Esophagus squamous epithelium (tissue), 5 donors: ENCODE data around the gene NEFH. TPM values are rescaled to one million over a fixed set of nuclear protein-coding genes. Genes with fewer than 3 reads are reported as not detected.
"Not testable (repeated sequence)": the region's sequence is repeated elsewhere in the genome, so short reads cannot be mapped to it uniquely, and the experiment has no call there.

Experiments
- DNase-seq: peaks from one replicate; lab custom pipeline; 2025; lab: John Stamatoyannopoulos, UW
- H3K27ac ChIP-seq, 4 donors: fragments of 200-600 bp; sonication (generic); one replicate each; pipeline ENCODE4 v1.5.1; 2016 to 2019; ENCODE audit warnings: mild to moderate bottlenecking in 1 of 4
- H3K27me3 ChIP-seq, 4 donors: fragments of 200-600 bp; sonication (generic); 1 replicate in 3 of 4; 2 replicates in 1 of 4; pipeline versions ENCODE4 v1.5.1 to v1.6.0; 2017 to 2021; ENCODE audit warnings: antibody characterized with exemption in 1 of 4
- H3K36me3 ChIP-seq, 3 donors: fragments of 200-600 bp; sonication (generic); one replicate each; pipeline ENCODE4 v1.5.1; 2016 to 2019
- H3K4me1 ChIP-seq, 3 donors: fragments of 200-600 bp; sonication (generic); one replicate each; pipeline ENCODE4 v1.5.1; 2017 to 2019
- H3K4me3 ChIP-seq, 4 donors: fragments of 200-600 bp; sonication (generic); 1 replicate in 3 of 4; 2 replicates in 1 of 4; pipeline ENCODE4 v1.5.1; 2016 to 2019; ENCODE audit warnings: mild to moderate bottlenecking in 2 of 4, moderate library complexity in 1 of 4
- H3K9me3 ChIP-seq, 3 donors: fragments of 200-600 bp; sonication (generic); one replicate each; pipeline ENCODE4 v1.5.1; 2016 to 2019
- CTCF ChIP-seq, 6 experiments: fragments of 450-650 bp in 4 of 6; fragments of 200-600 bp in 2 of 6; sonication (generic) in 2 of 6; IDR thresholded peaks; one replicate each; pipeline ENCODE4 v1.5.1; 2016 to 2019; ENCODE audit warnings: antibody characterized with exemption in 6 of 6, mild to moderate bottlenecking in 4 of 6, moderate library complexity in 4 of 6
- POLR2A ChIP-seq, 4 donors: fragments of 450-650 bp; IDR thresholded peaks; one replicate each; pipeline ENCODE4 v1.6.1; 2017; ENCODE audit warnings: antibody characterized with exemption in 4 of 4, mild to moderate bottlenecking in 4 of 4, moderate library complexity in 3 of 4
- WGBS, 2 donors: methylation state at CpG; one replicate each; pipeline ENCODE4 v1.1.5; 2018; 5-methylcytosine and 5-hydroxymethylcytosine counted together
- intact Hi-C: fragments of 100-400 bp; cut with DNase I; formaldehyde crosslinking; loops from one replicate; pipeline ENCODE4 v1.15.0; 2022
- total RNA-seq, 4 donors: library from RNA; depleted of rRNA; stranded (reverse); fragments of >200 nt; gene quantifications; one replicate each; pipeline ENCODE4 v1.1.0, GENCODE V29; 2016
- donor health status: DM: yes; HTN: yes; CAD: no.

The NEFH gene
- total RNA-seq, 4 donors from 2014 or later: 0.44 to 0.95 TPM; not detected in 2

- no peak for DNase-seq
- peaks cover 0 to 30% (median 10%) of the 10 kb centered on the region in 3 donors for H3K4me1 ChIP-seq
- WGBS, 2 donors: 91 to 95% methylated on average over 9 to 11 of the region's 13 CpGs
- peaks cover 12 to 53% (median 21%) of the 10 kb centered on the region in 4 donors for H3K27me3 ChIP-seq
- H3K4me3 ChIP-seq: no peak overlapping the region
- intact Hi-C loops: no loop called here
- no peak overlapping the region for H3K27ac ChIP-seq
- TF ChIP-seq POLR2A (IDR thresholded peaks at IDR 0.05) (no peak), CTCF (IDR thresholded peaks at IDR 0.05) (no peak)
- H3K9me3 ChIP-seq: no peaks in the 10 kb centered on the region
- H3K36me3 ChIP-seq: no peaks in the 10 kb centered on the region
Observed at GRCh38 chr22:29483254-29483653, 3.2 kb downstream of the NEFH start.

- H3K4me1 ChIP-seq: peaks cover 0 to 24% (median 10%) of the 10 kb centered on the region in 3 donors
- TF ChIP-seq POLR2A (IDR thresholded peaks at IDR 0.05) (no peak), CTCF (IDR thresholded peaks at IDR 0.05) (no peak)
- H3K4me3 ChIP-seq: no peak overlapping the region
- no peaks in the 10 kb centered on the region for H3K9me3 ChIP-seq
- H3K27me3 ChIP-seq: peaks cover 12 to 39% (median 18%) of the 10 kb centered on the region in 4 donors
- WGBS, 2 donors: 89 to 97% methylated on average over 3 of the region's 3 CpGs
- H3K36me3 ChIP-seq: no peaks in the 10 kb centered on the region
- intact Hi-C loops: no loop called here
- no peak for DNase-seq
- no peak overlapping the region for H3K27ac ChIP-seq
Observed at GRCh38 chr22:29484642-29485041, 4.6 kb downstream of the NEFH start.

GRCh38 chr22:29485448-29485847 is 5.4 kb downstream of the NEFH start:
- H3K27me3 ChIP-seq: peaks cover 7 to 31% (median 11%) of the 10 kb centered on the region in 4 donors
- H3K36me3 ChIP-seq: no peaks in the 10 kb centered on the region
- no peak for DNase-seq
- intact Hi-C loops: no loop called here
- no peak overlapping the region for H3K4me3 ChIP-seq
- H3K9me3 ChIP-seq: no peaks in the 10 kb centered on the region
- TF ChIP-seq POLR2A (IDR thresholded peaks at IDR 0.05) (no peak), CTCF (IDR thresholded peaks at IDR 0.05) (no peak)
- H3K4me1 ChIP-seq: peaks cover 0 to 16% (median 3%) of the 10 kb centered on the region in 3 donors
- 79 to 100% methylated on average over 3 to 4 of the region's 8 CpGs for WGBS, 2 donors
- H3K27ac ChIP-seq: no peak overlapping the region

- Histone ChIP-seq H3K36me3 (no peaks in the 10 kb centered on the region), H3K27ac (no peak overlapping the region), H3K4me1 (no peaks in the 10 kb centered on the region), H3K4me3 (no peak overlapping the region), H3K27me3 (peaks cover 0 to 10% (median under 1%) of the 10 kb centered on the region in 4 donors), H3K9me3 (no peaks in the 10 kb centered on the region)
- TF ChIP-seq POLR2A (IDR thresholded peaks at IDR 0.05): no peak
- TF ChIP-seq CTCF (IDR thresholded peaks at IDR 0.05): no peak
- no peak for DNase-seq
- WGBS, 2 donors: 71% methylated on average over 5 of the region's 6 CpGs
- intact Hi-C loops: no loop called here
Observed at GRCh38 chr22:29487426-29487986, 7.5 kb downstream of the NEFH start.

- H3K27me3 ChIP-seq, H3K36me3 ChIP-seq, H3K4me3 ChIP-seq, DNase-seq, intact Hi-C loops, H3K4me1 ChIP-seq, H3K9me3 ChIP-seq, H3K27ac ChIP-seq: not testable (repeated sequence)
- WGBS, 2 donors: 41 to 81% methylated on average over 3 to 8 of the region's 8 CpGs
Observed at GRCh38 chr22:29489127-29489780, 9.2 kb downstream of the NEFH start.
